SK-N-MC (cell line): ENCODE measurements around the gene SASH1.

ENCODE experiments used
- EZH2 ChIP-seq: fragments of 200-600 bp; sonication (generic); IDR thresholded peaks from one replicate; pipeline ENCODE4 v1.6.1; 2017; ENCODE audit warnings: antibody characterized with exemption
- FOXP2 ChIP-seq: optimal IDR thresholded peaks from 2 replicates; pipeline ENCODE3; 2011; ENCODE audit warnings: mild to moderate bottlenecking, moderate library complexity; ENCODE audit not compliant: insufficient read depth; ENCODE audit errors: extremely low read length, control extremely low read depth
- POLR2AphosphoS5 ChIP-seq: IDR thresholded peaks from 2 replicates; pipeline ENCODE4 v1.6.1; 2012; ENCODE audit warnings: mild to moderate bottlenecking, low read depth, low read length, borderline replicate concordance

DNA sequence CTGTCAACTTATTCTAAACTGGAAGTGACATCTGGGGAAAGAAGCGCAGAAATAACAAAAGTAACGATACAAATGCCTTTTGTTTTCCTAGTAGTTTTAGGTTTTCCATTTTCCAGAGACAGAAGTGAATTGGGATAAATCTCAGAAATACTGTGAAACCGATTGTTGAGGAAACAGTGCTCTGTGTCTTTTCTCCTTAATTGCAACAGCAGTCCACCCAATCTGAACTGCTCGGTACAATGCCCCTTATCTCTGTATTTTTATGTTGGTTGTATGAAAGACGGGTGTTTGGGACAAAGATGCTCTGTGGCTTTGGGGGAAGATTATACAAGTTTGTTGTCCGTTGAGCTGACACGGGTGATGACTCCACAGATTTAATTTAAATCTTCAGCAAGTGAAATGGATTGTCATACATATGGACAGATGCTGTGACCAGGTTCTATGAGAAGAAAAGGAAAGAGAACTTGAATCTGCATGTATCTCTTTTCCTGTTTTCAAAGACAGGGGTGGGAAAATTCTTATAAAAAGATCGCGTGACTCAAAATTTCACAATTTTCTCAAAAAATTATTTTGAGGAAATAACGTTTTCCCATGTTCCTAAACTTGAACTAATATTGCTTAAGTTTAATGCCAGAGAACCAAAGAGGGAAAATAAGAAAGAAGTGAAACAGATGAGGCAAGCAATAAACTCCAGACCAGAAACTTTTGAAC lies 41.2 kb downstream of the SASH1 start:
- TF ChIP-seq POLR2AphosphoS5 (no peak), EZH2 (no peak), FOXP2 (no peak)
